ENCODE results near the gene JAKMIP3.

Gene JAKMIP3

GRCh38 chr10:132055616-132056015 is 10.1 kb upstream of the JAKMIP3 start:
- no peak overlapping the region for H3K18ac ChIP-seq (ENCODE audit: low read depth in 1 of 2, low read length in 2 of 2)
- H3K14ac ChIP-seq (ENCODE audit: low read length in 2 of 2) = no peak overlapping the region
- no peaks in the 10 kb centered on the region for H3K79me1 ChIP-seq (replicated peaks; ENCODE audit: low read length, poor library complexity, severe bottlenecking)
- no peak overlapping the region for H2BK120ac ChIP-seq (ENCODE audit: low read depth, low read length)
- H2BK5ac ChIP-seq (ENCODE audit: low read depth, low read length, poor library complexity, severe bottlenecking) = no peak overlapping the region
- no peaks in the 10 kb centered on the region for H3K4me1 ChIP-seq (ENCODE audit: control insufficient read depth, insufficient read depth, low read depth, low read length)
- H2BK15ac ChIP-seq (ENCODE audit: low read depth, poor library complexity, severe bottlenecking) = no peak overlapping the region
- no peak overlapping the region for H2BK12ac ChIP-seq (ENCODE audit: low read length in 2 of 2)
- no peaks in the 10 kb centered on the region for H3K36me3 ChIP-seq (ENCODE audit: control insufficient read depth in 1 of 2, insufficient read depth in 2 of 2, low read depth in 1 of 2, low read length in 2 of 2)
- H3K4me3 ChIP-seq (ENCODE audit: insufficient read depth in 1 of 2, low read depth in 1 of 2, low read length in 2 of 2) = no peak overlapping the region
- H3K4me2 ChIP-seq (ENCODE audit: low read length, poor library complexity, severe bottlenecking) = no peak overlapping the region
- H3K23ac ChIP-seq (ENCODE audit: low read length in 2 of 2) = no peak overlapping the region
- 66% methylated on average over 6 of the region's 6 CpGs for WGBS
- peaks cover 0 to 10% of the 10 kb centered on the region in 2 experiments for H3K27me3 ChIP-seq (ENCODE audit: control insufficient read depth in 1 of 2, insufficient read depth in 1 of 2, low read length in 2 of 2)
- H3K27ac ChIP-seq (ENCODE audit: low read length, poor library complexity, severe bottlenecking) = no peak overlapping the region
- no peak overlapping the region for H3K4ac ChIP-seq (ENCODE audit: low read depth in 1 of 2, low read length in 2 of 2)
- no peak overlapping the region for H3K9ac ChIP-seq (ENCODE audit: low read length)
- no peak overlapping the region for H2AK5ac ChIP-seq (ENCODE audit: low read length, severe bottlenecking)
- H4K8ac ChIP-seq (ENCODE audit: low read length) = no peak overlapping the region
- H4K91ac ChIP-seq (ENCODE audit: low read length) = no peak overlapping the region
- DNase-seq = no peak
- H2AFZ ChIP-seq (ENCODE audit: low read depth, low read length) = no peak overlapping the region
- H3K9me3 ChIP-seq (ENCODE audit: control insufficient read depth, low read length) = peaks cover 39% of the 10 kb centered on the region

DNA sequence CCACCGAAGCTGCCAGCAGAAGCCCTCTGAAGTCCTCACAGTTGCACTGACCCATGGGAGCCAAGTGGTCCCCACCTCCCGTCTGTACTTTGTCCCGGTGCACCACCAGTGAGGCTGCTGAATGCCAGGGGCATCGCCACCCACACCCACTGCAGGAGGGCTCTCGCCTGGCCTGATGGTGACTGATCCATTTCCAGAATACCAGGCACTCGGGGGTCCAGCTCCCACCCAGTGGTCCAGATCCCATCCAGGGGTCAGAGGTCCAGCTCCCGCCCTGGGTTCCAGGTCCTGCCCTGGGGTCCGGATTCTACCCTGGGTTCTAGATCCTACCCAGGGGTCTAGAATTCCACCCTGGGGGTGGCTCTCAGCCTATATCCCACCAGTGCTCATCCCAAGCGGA is 9.1 kb upstream of the JAKMIP3 start:
- Histone ChIP-seq H3K36me3 (ENCODE audit: control insufficient read depth in 1 of 2, insufficient read depth in 2 of 2, low read depth in 1 of 2, low read length in 2 of 2) (no peaks in the 10 kb centered on the region), H3K27me3 (ENCODE audit: control insufficient read depth in 1 of 2, insufficient read depth in 1 of 2, low read length in 2 of 2) (peaks cover 0 to 10% of the 10 kb centered on the region in 2 experiments), H2BK12ac (ENCODE audit: low read length in 2 of 2) (no peak overlapping the region), H3K9me3 (ENCODE audit: control insufficient read depth, low read length) (peaks cover 31% of the 10 kb centered on the region), H3K4me2 (ENCODE audit: low read length, poor library complexity, severe bottlenecking) (no peak overlapping the region), H2BK5ac (ENCODE audit: low read depth, low read length, poor library complexity, severe bottlenecking) (no peak overlapping the region), H4K8ac (ENCODE audit: low read length) (no peak overlapping the region), H2AFZ (ENCODE audit: low read depth, low read length) (no peak overlapping the region), H2BK120ac (ENCODE audit: low read depth, low read length) (no peak overlapping the region), H3K18ac (ENCODE audit: low read depth in 1 of 2, low read length in 2 of 2) (no peak overlapping the region), H4K91ac (ENCODE audit: low read length) (no peak overlapping the region), H3K4me3 (ENCODE audit: insufficient read depth in 1 of 2, low read depth in 1 of 2, low read length in 2 of 2) (no peak overlapping the region), H3K14ac (ENCODE audit: low read length in 2 of 2) (no peak overlapping the region), H3K4ac (ENCODE audit: low read depth in 1 of 2, low read length in 2 of 2) (no peak overlapping the region), H3K9ac (ENCODE audit: low read length) (no peak overlapping the region), H3K79me1 (replicated peaks; ENCODE audit: low read length, poor library complexity, severe bottlenecking) (no peaks in the 10 kb centered on the region), H3K4me1 (ENCODE audit: control insufficient read depth, insufficient read depth, low read depth, low read length) (no peaks in the 10 kb centered on the region), H2AK5ac (ENCODE audit: low read length, severe bottlenecking) (no peak overlapping the region), H3K27ac (ENCODE audit: low read length, poor library complexity, severe bottlenecking) (no peak overlapping the region), H2BK15ac (ENCODE audit: low read depth, poor library complexity, severe bottlenecking) (no peak overlapping the region), H3K23ac (ENCODE audit: low read length in 2 of 2) (no peak overlapping the region)
- WGBS = 90% methylated on average over 9 of the region's 9 CpGs
- DNase-seq = no peak

GRCh38 chr10:132057191-132057681 is 8.5 kb upstream of the JAKMIP3 start:
- H2BK120ac ChIP-seq (ENCODE audit: low read depth, low read length) = no peak overlapping the region
- no peak overlapping the region for H2BK5ac ChIP-seq (ENCODE audit: low read depth, low read length, poor library complexity, severe bottlenecking)
- H2AK5ac ChIP-seq (ENCODE audit: low read length, severe bottlenecking) = no peak overlapping the region
- no peak for DNase-seq
- H3K79me1 ChIP-seq (replicated peaks; ENCODE audit: low read length, poor library complexity, severe bottlenecking) = no peaks in the 10 kb centered on the region
- no peak overlapping the region for H3K9ac ChIP-seq (ENCODE audit: low read length)
- H4K91ac ChIP-seq (ENCODE audit: low read length) = no peak overlapping the region
- H3K23ac ChIP-seq (ENCODE audit: low read length in 2 of 2) = no peak overlapping the region
- H3K4me2 ChIP-seq (ENCODE audit: low read length, poor library complexity, severe bottlenecking) = no peak overlapping the region
- no peak overlapping the region for H3K4ac ChIP-seq (ENCODE audit: low read depth in 1 of 2, low read length in 2 of 2)
- no peak overlapping the region for H2BK12ac ChIP-seq (ENCODE audit: low read length in 2 of 2)
- no peak overlapping the region for H3K4me3 ChIP-seq (ENCODE audit: insufficient read depth in 1 of 2, low read depth in 1 of 2, low read length in 2 of 2)
- 89% methylated on average over 21 of the region's 21 CpGs for WGBS
- no peaks in the 10 kb centered on the region for H3K36me3 ChIP-seq (ENCODE audit: control insufficient read depth in 1 of 2, insufficient read depth in 2 of 2, low read depth in 1 of 2, low read length in 2 of 2)
- no peak overlapping the region for H2AFZ ChIP-seq (ENCODE audit: low read depth, low read length)
- no peak overlapping the region for H3K18ac ChIP-seq (ENCODE audit: low read depth in 1 of 2, low read length in 2 of 2)
- peaks cover 0 to 10% of the 10 kb centered on the region in 2 experiments for H3K27me3 ChIP-seq (ENCODE audit: control insufficient read depth in 1 of 2, insufficient read depth in 1 of 2, low read length in 2 of 2)
- H3K4me1 ChIP-seq (ENCODE audit: control insufficient read depth, insufficient read depth, low read depth, low read length) = no peaks in the 10 kb centered on the region
- no peak overlapping the region for H2BK15ac ChIP-seq (ENCODE audit: low read depth, poor library complexity, severe bottlenecking)
- H3K9me3 ChIP-seq (ENCODE audit: control insufficient read depth, low read length) = peaks cover 25% of the 10 kb centered on the region
- no peak overlapping the region for H3K27ac ChIP-seq (ENCODE audit: low read length, poor library complexity, severe bottlenecking)
- no peak overlapping the region for H4K8ac ChIP-seq (ENCODE audit: low read length)
- no peak overlapping the region for H3K14ac ChIP-seq (ENCODE audit: low read length in 2 of 2)

GRCh38 chr10:132058111-132058745 is 7.5 kb upstream of the JAKMIP3 start:
- H4K8ac ChIP-seq (ENCODE audit: low read length) = no peak overlapping the region
- H3K27ac ChIP-seq (ENCODE audit: low read length, poor library complexity, severe bottlenecking) = no peak overlapping the region
- no peak overlapping the region for H3K9ac ChIP-seq (ENCODE audit: low read length)
- no peak overlapping the region for H3K4me2 ChIP-seq (ENCODE audit: low read length, poor library complexity, severe bottlenecking)
- peaks cover 0 to 10% of the 10 kb centered on the region in 2 experiments for H3K27me3 ChIP-seq (ENCODE audit: control insufficient read depth in 1 of 2, insufficient read depth in 1 of 2, low read length in 2 of 2)
- H3K4me3 ChIP-seq (ENCODE audit: insufficient read depth in 1 of 2, low read depth in 1 of 2, low read length in 2 of 2) = no peak overlapping the region
- no peak overlapping the region for H3K18ac ChIP-seq (ENCODE audit: low read depth in 1 of 2, low read length in 2 of 2)
- no peak overlapping the region for H2BK5ac ChIP-seq (ENCODE audit: low read depth, low read length, poor library complexity, severe bottlenecking)
- no peaks in the 10 kb centered on the region for H3K4me1 ChIP-seq (ENCODE audit: control insufficient read depth, insufficient read depth, low read depth, low read length)
- no peak overlapping the region for H2BK120ac ChIP-seq (ENCODE audit: low read depth, low read length)
- H3K23ac ChIP-seq (ENCODE audit: low read length in 2 of 2) = no peak overlapping the region
- no peak overlapping the region for H2AFZ ChIP-seq (ENCODE audit: low read depth, low read length)
- H2BK12ac ChIP-seq (ENCODE audit: low read length in 2 of 2) = no peak overlapping the region
- no peak overlapping the region for H4K91ac ChIP-seq (ENCODE audit: low read length)
- H2AK5ac ChIP-seq (ENCODE audit: low read length, severe bottlenecking) = no peak overlapping the region
- no peaks in the 10 kb centered on the region for H3K36me3 ChIP-seq (ENCODE audit: control insufficient read depth in 1 of 2, insufficient read depth in 2 of 2, low read depth in 1 of 2, low read length in 2 of 2)
- DNase-seq = no peak
- H3K79me1 ChIP-seq (replicated peaks; ENCODE audit: low read length, poor library complexity, severe bottlenecking) = no peaks in the 10 kb centered on the region
- H3K4ac ChIP-seq (ENCODE audit: low read depth in 1 of 2, low read length in 2 of 2) = no peak overlapping the region
- no peak overlapping the region for H3K14ac ChIP-seq (ENCODE audit: low read length in 2 of 2)
- H3K9me3 ChIP-seq (ENCODE audit: control insufficient read depth, low read length) = peaks cover 15% of the 10 kb centered on the region
- H2BK15ac ChIP-seq (ENCODE audit: low read depth, poor library complexity, severe bottlenecking) = no peak overlapping the region
- WGBS = 82% methylated on average over 16 of the region's 16 CpGs
